GM21576 (cell line): ENCODE measurements around the gene ERMP1.
"Not testable (repeated sequence)": the region's sequence is repeated elsewhere in the genome, so short reads cannot be mapped to it uniquely, and the experiment has no call there.

Source experiments
- ATAC-seq: cut with Tn5 transposase; IDR thresholded peaks from one replicate; pipeline ENCODE4 v1.9.1; 2021; ENCODE audit warnings: mild to moderate bottlenecking, moderate library complexity; ENCODE audit not compliant: unreplicated experiment

The ERMP1 gene, protein sequence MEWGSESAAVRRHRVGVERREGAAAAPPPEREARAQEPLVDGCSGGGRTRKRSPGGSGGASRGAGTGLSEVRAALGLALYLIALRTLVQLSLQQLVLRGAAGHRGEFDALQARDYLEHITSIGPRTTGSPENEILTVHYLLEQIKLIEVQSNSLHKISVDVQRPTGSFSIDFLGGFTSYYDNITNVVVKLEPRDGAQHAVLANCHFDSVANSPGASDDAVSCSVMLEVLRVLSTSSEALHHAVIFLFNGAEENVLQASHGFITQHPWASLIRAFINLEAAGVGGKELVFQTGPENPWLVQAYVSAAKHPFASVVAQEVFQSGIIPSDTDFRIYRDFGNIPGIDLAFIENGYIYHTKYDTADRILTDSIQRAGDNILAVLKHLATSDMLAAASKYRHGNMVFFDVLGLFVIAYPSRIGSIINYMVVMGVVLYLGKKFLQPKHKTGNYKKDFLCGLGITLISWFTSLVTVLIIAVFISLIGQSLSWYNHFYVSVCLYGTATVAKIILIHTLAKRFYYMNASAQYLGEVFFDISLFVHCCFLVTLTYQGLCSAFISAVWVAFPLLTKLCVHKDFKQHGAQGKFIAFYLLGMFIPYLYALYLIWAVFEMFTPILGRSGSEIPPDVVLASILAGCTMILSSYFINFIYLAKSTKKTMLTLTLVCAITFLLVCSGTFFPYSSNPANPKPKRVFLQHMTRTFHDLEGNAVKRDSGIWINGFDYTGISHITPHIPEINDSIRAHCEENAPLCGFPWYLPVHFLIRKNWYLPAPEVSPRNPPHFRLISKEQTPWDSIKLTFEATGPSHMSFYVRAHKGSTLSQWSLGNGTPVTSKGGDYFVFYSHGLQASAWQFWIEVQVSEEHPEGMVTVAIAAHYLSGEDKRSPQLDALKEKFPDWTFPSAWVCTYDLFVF

DNA sequence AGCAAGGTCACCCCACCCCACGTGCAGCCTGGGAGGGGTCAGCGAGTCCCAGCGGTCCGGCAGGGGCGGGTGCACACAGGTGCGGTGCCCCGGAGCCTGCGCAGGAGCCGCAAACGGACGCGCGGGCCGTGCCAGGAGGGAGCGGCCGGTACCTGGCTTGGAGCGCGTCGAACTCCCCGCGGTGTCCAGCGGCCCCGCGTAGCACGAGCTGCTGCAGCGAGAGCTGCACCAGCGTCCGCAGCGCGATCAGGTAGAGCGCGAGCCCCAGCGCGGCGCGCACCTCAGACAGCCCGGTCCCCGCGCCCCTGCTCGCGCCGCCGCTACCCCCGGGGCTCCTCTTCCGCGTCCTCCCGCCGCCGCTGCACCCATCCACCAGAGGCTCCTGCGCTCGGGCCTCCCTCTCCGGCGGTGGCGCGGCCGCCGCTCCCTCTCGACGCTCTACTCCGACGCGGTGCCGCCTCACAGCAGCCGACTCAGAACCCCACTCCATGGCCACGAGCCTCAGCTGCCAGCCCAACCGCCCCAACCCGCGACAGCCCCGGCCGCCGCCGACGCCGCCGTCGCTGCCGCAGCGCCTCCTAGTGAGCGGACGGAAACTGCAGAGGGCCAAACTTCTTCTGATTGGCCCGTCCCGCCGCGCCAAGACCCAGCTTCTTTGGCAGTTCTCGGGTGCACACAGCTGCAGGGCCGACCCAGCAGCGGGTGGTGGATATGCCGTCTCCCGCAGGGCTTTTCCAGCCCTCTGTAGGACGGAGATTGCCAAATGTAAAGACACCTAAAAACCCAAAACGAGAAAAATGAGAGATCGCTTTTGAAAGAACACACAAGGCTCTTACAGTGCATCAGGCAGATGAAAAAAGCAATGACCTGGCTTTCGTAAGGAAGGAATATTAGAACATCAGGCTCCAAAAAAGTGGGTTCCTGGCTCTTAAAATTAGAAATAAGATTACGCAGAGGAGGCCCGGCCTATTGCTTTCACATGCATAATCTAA lies at the start of gene ERMP1:
Gene ERMP1, minus strand, starts transcription at position 580 of the 992 bp plus-strand sequence. Its CDS starts 90 bp downstream, at position 490.
- peak; percentile 83 for ATAC-seq

DNA sequence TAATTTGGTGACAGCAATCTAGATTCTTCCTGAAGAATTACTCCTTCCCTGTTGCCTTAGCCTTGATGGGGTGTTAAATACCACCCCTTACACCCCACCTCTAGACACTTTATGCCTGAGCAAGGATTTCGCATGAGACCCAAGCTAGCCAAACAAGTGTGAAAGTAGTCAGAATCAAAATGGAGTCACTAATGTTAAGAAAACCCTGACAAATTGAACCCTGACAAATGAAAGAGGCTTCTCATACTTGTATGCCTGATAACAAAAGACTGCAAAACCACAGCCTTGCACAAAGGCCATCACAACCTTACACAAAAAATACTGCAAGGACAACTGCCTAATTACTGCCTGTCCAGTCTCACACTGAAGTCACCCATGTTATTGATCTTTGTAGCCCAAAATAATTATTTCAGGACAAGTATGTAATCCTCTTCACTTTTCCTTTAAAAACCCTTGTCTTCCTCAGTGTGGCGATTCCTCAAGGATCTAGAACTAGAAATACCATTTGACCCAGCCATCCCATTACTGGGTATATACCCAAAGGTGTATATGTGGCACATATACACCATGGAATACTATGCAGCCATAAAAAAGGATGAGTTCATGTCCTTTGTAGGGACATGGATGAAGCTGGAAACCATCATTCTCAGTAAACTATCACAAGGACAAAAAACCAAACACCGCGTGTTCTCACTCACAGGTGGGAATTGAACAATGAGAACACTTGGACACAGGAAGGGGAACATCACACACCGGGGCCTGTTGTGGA lies 49.5 kb upstream of the ERMP1 start:
- ATAC-seq, result not testable (repeated sequence)

DNA sequence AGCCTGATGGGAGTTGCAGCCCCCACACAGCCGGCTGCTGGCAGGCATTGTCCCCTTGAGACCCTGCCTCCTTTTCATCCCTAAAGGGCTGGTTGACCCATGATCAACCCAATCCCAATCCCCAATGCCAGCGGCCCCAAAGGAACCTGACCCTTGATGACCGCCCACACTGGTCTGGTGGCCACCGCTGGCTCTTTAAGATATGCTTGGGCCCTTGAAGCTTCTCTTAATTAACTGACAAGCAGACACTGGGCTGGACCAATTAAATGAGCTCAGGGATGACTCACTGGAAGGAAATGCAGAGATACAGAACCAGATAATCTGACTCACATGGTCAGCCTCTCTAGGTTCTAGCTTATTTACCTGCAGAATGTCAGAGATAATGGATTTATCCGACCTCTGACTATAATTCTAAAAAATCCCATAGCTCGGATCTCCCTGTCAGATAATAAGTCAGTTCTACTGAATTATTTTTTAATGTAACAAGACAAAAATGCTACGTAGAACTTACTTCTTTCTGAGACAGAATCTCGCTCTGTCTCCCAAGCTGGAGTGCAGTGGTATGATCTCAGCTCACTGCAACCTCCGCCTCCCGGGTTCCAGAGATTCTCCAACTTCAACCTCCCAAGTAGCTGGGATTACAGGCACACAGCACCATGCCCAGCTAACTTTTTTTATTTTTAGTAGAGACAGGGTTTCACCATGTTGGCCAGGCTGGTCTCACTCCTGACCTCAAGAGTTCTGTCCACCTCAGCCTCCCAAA lies 46.7 kb upstream of the ERMP1 start:
- ATAC-seq, result no peak

DNA sequence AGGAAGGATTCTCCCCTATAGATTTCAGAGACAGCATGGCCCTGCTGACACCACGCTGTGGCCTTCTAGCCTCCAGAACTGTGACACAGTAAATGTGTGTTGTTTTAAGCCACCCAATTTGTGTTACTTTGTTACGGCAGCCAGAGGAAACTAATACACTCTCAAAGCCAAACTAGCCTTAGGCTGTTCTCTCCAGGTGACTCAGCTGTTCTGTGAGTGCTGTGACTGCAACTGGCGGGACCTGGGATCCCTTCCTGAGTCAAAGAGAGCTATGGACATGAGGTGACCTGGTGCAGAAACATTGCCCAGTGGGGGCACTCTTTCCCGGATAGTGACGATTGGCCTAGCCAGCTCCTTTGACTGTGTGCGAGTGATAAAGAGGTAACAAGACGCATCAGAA lies 43.8 kb upstream of the ERMP1 start:
- ATAC-seq, result no peak

DNA sequence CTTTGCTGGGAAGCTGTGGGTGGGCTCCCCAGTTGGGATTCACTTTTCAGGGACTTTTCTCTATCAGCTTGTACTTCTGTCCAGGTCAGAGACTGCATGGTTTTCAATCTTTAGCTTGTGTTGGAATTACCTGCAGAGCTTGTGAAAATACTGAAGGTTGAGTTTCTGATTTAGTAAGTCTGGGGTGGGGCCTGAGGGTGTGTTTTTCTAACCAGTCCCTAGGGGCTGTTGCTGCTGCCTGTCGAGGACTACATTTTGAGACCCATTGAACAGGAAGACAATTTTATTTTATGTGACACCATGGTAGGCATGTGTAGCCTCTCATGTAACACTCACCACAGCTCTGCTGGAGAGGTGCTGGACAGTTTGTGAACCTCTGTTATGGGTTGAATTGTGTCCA lies 43.1 kb upstream of the ERMP1 start:
- ATAC-seq, result no peak

DNA sequence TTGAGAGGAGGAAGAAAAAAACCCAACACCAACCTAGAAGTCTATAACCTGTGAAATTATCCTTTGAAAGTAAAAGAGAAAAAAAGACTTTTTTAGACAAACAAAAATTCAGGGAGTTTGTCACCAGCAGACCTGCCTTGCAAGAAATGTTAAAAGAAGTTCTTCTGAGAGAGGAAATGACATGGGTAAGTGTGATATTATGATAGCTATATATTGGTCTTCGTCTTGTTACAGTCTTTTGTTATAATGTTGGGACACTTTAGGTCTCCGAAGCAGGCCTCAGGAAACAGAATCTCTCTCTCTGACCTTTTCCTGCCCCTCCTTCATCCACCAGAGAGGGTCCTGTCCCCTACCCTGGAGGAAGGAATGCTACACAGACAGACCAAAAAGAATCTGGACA lies 41.1 kb upstream of the ERMP1 start:
- no peak for ATAC-seq

DNA sequence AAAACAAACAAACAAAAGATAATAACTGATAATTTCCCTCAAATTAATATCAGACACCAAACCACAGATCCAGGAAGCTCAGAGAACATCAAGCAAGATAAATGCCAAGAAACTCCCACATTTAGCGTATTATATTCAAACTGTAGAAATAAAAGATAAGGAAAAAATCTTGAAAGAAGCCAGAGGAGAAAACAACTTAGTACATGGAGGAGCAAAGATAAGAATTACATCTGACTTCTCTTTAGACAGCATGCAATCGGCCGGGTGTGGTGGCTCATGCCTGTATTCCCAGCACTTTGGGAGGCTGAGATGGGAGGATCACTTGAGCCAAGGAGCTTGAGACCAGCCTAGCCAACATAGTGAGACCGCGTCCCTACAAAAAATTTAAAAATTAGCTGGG lies 40.5 kb upstream of the ERMP1 start:
- no peak for ATAC-seq

DNA sequence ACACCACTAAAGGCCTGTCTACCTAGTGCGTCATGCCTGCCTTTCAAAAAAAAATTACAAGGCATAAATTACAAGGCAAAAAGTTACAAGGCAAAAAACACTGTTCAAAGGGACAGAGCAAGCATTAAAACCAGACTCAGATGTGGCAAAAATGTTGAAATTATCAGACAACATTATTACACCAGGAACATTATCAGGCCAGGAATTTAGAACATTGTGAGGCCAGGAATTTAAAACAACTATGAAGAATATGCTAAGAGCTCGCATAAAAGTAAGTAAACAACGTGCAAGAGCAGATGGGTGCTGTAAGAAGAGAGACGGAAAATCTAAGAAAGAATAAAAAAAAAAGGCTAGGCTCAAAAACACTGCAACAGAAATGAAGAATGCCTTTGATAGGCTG lies 39.6 kb upstream of the ERMP1 start:
- no peak for ATAC-seq

DNA sequence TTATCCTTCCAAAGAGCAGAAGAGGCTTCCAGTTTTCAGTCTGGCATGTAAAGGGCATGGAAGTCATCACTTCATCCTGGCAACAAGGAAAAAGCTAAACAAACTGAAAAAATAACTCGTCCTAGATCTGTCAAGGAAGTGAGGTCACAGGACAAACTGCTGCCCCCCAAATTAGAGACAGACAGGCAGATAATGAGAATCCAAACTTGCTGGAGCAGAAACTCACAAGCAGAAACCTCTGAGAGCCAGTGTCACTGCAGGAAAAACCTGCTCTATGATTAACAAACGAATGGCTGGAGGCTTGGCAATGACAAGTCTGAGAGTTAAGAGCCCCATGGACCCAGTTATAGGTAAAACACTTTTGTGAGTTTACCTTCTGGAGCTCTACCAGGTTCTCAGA lies 38.9 kb upstream of the ERMP1 start:
- ATAC-seq, result no peak

DNA sequence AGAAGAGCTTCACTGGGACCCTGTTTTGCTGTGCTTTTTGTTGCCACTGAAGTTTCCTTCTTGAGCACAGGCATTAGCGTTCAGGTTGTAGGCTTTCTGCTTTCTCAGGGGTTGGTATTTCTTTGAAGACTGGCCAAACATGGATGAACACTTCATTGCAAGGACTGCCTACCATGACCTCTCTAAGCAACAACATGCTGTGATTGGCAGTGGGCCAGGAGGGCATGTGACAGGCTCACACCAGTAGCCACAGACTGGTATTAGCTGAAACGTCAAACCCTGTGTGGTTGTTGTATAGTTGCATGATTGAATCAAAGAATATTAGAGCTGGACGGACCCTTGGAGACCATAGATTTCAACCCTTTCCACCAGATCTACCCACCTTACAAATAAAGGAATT lies 37.8 kb upstream of the ERMP1 start:
- ATAC-seq, result no peak

DNA sequence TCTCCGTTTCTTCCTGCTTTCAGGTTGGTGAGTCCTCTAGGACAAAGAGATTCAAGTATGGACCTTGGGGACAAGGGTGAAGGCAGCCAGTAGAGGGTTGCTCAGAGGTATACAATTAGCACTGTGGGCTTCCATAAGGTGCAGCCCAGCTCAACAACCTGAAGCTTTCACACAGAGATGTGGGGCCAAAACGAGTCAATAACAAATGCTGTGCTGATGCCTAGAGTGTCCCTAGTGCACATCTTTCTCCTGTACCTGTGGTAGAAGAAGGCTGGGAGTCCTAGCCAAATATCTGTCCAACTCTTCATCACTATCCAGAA lies 37.1 kb upstream of the ERMP1 start:
- no peak for ATAC-seq

DNA sequence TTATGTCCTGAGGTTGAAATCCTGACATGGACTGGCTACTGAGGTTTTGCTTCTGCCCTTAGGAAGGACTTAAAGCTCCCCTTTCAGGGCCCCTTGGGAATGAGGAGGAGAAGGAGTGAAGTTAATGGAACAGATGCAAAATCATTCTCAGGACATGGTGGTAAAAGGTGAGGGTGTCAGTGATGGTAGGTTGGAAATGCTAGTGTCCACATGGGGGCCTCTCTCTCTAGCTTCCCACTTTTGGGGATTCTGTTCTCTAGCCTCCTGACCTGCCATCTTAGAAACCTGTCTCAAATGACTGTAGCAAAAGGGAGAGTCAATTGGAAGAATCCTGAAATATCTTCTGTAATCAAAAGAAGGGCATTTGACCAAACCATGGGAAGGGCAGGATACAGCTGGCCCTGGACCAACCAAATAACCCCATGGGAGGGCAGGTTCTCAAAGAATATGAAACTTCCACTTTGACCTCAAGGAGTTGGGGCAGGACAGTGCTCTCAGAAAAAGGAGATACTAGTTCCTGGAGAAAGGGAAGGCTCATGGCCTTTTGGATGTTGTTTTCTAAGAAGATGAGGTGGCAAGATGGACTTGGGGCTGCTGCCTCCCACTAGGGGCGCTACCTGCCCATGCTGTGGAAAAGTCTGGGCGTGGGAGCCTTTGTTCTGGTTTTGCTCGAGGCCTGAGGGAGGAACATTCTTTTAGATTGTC lies 36.5 kb upstream of the ERMP1 start:
- ATAC-seq, result no peak

DNA sequence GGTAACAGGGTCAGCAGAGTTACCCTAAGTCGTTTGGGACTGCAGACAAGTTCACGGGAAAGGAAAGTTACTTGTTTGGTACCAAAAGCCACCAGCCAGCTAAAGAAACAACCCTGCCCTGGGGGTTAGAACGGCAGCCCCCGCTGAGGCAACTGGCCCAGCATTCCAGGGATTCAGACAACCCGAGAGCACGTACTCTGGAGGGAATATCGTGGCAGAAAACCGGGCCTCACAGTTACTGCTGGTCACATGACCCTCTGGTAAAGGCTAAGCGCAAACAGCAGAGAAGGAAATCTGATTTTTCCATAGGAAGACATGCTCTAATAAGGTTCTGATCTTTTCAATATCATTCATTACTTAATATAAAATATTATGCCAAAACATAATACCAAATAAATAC lies 35.3 kb upstream of the ERMP1 start:
- no peak for ATAC-seq

DNA sequence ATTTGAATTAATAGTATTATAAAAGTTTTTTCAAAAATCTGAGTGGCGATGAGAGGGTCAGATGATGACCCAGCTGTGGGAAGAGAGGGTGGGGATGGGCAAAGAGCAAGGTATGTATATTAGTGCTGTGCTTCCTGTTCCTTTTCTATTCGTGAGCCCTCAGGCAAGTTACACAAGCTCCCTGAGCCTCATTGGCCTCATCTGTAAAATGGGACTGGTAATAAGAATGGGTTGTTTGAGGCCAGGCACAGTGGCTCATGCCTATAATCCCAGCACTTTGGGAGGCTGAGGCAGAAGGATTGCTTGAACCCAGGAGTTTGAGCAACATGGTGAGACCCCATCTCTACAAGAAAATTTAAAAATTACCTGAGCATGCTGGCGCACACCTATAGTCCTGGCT lies 33.8 kb upstream of the ERMP1 start:
- ATAC-seq, result no peak

DNA sequence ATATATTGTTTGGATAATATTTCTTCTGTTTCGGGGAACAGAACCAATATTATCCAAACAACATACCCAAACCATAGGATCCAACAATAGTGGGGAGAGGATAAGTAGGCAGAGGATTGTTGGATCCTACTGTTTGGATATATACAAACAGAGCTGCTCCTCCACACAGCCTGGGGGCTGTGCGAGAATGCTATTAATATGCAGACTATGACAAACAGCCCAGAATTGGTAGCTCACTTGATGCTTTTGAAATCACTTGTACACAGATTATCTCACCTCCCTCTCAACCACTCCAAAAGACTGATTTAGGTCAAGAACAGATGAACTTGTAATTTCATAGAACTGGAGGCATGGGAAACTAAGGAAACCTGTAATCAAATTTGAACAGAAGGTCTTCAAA lies 33.4 kb upstream of the ERMP1 start:
- no peak for ATAC-seq

DNA sequence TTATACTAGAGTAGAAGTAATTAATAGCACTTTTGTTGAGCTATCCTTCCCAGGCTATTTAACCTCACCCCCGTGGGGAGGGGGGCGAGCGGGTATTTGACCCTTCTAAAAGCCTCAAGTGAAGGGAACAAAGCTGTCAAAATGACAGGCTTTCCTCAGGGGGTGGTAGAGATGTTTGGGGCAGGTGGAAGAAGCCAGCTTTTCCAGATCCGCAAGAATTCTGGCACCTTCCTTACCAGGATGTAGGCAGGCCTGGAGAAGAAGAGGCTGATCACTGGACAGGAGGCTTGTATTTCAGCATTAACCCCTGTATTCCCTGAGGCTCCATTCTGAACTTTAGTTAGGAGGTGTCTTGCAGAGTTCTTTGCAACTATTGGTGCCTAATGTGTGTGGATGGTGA lies 31.5 kb upstream of the ERMP1 start:
- no peak for ATAC-seq

DNA sequence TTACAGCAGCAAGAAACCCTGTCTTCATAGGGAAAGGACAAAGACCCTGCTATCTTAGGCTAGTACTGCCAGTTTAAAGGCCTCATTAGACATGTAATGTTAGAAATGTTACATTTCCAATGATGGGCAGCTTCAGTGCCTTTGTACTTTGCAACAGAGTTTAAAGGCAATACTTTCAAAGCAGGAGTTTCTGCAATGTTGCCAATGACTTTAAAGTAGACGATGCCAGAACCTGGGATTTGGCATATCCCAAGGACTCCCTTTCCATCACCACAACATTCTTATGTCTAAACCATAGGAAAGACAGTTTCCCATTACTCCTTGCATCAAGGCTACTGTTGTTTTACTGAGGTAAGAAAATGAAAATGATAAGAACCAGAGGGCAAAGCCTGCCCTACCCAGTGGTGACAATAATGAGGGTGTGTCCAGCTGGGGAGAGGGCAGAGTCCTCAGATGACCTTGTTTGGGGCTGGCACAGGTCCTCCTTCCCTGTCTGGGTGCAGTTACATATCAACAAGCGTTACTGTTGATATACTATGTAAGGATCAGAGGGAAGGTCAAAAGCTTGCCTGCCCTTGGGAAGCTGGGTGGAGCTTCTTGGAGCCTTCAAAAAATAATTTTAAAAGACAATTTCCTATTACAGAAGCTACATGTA lies 30.3 kb upstream of the ERMP1 start:
- no peak for ATAC-seq

DNA sequence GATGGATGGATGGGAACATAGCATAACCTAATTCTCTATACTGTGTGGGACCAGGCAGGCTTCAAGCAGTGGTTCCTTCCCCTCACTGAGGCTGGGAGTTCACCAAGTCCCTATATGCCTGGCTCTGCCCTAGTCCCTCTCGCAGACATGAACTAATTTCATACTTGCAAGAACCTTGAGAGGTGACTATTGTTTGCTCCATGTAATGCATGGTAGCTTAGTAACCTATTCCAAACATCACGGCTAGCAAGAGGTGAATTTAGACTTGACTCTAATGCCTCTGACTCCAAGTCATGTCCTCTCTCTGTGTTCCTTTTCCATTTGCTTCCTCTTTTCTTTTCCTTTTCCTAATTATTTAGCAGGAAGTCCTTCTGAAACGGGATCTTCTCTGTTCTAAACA lies 25.9 kb upstream of the ERMP1 start:
- ATAC-seq, result no peak
